ENCODE data around the gene ZNF106.

ZNF106 gene

GRCh38 chr15:42404461-42405235 lies 86.3 kb downstream of the ZNF106 start:
- DNase-seq, result no peak

DNA sequence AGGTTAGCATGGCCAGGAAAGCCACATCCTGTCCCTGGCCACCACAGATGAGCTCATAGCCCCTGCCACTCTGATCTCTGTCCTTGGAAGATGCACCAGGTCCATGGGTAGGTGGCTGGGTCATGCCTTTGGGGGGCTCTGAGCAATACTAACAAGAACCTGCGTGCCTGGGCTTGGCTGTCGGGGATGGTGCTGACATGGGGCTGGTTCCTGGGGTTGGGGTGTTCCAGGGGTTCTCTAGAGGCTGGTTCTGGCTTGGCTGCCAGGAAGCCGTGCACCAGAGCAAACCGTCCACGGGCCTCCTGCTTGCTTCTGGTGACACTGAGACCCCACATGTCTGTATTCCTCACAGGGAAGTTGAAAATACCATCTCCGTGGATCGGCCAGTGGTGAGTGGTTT lies 87.6 kb downstream of the ZNF106 start:
- no peak for DNase-seq

- DNase-seq, result no peak
Observed at GRCh38 chr15:42402455-42403205, 88.3 kb downstream of the ZNF106 start.

- no peak for DNase-seq
Observed at GRCh38 chr15:42401544-42402454, 89.1 kb downstream of the ZNF106 start.

DNA sequence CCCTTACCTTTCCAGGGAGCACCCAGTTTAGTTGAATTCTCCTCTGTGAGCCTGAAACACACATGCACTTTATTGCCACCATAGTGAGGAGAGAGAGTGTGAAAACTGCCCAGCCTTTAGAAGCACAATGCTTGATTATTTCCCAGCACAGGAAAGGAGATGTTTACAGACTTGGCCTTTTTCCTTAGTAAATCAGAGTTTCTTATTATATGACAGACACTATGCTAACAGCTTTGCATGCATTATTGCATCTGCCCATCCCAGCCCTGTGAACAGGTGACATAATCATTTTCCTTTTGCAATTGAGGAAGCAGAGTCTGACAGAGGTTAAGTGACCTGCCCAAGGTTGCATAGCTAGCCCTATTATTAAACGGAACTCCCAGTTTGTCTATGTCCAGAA lies 95.1 kb downstream of the ZNF106 start:
- DNase-seq, result no peak

- DNase-seq, result no peak
Observed at GRCh38 chr15:42394106-42394505, 96.8 kb downstream of the ZNF106 start.

GRCh38 chr15:42392309-42393024 lies 98.5 kb downstream of the ZNF106 start:
- no peak for DNase-seq

GRCh38 chr15:42387603-42388002 lies 103.3 kb downstream of the ZNF106 start:
- DNase-seq, result no peak

DNA sequence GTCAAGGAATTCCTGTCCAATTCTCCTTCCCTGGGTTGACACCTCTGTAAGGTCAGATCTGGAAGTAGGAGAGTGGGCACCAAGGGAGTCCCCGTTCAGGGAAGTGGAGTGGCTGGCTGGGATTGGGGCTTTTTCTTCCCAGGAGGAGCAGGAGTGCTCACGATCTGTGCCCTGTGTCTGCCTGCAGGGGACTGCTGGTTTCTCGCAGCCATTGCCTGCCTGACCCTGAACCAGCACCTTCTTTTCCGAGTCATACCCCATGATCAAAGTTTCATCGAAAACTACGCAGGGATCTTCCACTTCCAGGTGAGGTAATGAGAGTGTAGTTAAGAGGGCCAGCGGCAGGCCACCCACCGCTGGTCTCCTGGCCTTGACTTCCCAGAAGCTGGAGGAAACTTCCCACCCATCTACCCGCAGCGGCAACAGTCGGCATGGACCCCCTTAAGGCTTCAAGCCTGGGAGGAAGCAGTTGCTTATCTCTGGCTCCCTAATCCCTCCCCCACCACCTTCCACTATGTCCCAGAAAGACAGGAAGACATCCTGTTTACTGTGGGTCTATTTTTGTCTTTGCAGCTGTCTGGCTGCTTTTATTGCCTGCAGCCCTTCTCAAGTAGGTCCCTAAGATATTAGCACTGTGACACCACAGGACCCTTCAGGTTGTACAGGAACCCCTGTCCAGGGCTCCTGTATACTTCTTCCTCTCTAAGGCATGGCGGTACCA lies 104.8 kb downstream of the ZNF106 start:
- no peak for DNase-seq

DNA sequence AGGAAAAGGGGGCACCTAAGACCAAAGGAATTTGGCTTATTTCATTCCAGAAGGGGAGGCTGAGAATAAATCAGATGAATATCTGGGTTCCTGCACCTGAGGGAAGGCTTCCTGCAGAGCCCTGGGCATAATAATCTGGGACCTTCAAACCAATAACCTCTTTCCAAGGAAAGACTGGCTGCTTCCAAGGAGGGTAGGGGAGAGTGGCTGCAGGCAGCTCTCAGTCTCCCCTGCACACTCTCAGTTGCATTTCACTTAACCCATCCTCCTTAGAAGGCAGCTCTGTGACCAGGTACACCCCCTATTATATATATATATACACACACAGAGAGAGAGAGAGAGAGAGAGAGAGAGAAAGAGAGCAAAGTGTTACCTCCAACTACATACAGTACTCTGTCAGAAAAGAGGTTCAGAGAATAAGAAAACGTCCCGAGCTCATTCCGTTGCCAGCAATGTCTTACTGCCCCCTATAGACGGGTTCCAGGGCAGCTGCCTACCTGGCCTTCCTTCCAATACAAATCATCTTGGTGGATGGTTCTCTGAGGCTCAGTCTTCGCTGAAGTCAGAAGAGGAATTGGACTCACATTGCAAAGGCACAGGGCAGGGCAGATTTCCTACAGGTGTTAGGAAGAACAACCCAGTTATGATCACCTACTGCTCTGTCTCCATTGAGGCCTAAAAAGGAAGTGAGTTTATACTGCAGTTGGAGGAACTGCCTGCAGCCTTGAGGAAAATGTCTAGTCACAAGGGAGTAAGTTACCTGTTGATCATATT lies 105.5 kb downstream of the ZNF106 start:
- DNase-seq, result no peak

DNA sequence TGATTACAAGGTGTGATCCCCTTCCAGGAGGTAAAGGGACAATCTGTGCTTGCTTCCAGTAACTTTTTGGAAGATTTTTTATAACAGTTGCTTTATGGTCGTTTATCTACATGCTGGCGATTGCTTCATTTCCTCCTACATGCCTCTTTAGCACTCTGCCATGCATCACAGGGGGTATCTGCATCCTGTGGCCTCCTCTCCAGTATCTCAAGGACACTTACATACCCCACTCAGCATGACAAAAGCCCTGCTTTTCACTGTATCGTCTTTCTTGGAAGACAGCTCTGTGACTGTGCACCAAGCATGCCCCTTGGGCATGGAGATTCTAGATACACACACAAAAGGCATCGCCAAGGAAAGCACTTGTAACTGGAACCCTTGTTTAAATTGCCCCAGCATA lies 106.3 kb downstream of the ZNF106 start:
- DNase-seq, result no peak

GRCh38 chr15:42378011-42378410 lies 112.9 kb downstream of the ZNF106 start:
- DNase-seq, result no peak

GRCh38 chr15:42375941-42376340 lies 115.0 kb downstream of the ZNF106 start:
- DNase-seq, result no peak

GRCh38 chr15:42375252-42375651 lies 115.7 kb downstream of the ZNF106 start:
- no peak for DNase-seq

- DNase-seq, result no peak
Observed at GRCh38 chr15:42374810-42375209, 116.1 kb downstream of the ZNF106 start.

- DNase-seq, result no peak
Observed at GRCh38 chr15:42373936-42374335, 117.0 kb downstream of the ZNF106 start.

DNA sequence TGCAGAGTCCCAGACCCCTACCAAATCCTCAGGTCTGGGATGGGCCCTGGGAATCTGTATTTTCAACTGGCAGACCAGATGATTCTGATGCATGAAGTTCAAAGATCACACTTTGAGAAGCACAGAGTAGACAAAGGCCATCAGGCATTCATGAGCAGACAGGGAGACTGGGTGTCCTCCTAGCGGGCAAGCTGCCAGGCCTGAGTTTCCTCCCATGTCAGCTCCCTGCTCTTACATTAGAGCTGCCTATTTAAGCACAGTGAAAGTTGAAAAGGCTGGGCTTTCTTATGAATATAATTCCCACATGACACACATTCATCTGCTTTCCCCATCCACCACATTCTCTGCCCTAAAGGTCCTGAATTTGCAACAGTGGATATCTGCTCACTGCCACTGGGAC lies 117.7 kb downstream of the ZNF106 start:
- no peak for DNase-seq

DNA sequence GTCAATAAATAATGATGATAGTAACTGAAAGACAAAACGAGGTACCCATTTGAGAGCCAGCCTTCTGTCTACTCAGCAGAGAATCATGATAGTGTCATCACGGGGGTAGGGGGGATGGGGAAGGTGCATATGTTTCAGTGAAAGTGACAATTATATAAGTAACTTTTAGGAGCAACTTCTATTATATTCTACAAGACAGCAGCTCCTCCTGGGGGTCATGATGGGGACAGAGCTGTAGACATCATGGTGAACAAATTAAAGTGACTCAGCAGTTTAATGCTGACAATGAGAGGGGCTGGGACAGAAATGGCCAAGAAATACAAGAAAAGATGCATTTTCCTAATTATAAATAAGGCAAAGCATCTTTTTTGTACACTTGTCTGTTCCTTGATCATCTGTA lies 119.8 kb downstream of the ZNF106 start:
- DNase-seq, result no peak

- no peak for DNase-seq
Observed at GRCh38 chr15:42368096-42368495, 122.8 kb downstream of the ZNF106 start.

GRCh38 chr15:42367041-42367440 lies 123.9 kb downstream of the ZNF106 start:
- DNase-seq, result no peak

- no peak for DNase-seq
Observed at GRCh38 chr15:42365921-42366550, 124.9 kb downstream of the ZNF106 start.
